ENCODE results near the gene SLC16A5.

The SLC16A5 gene

GRCh38 chr17:75088465-75089417, 987 bp downstream of the SLC16A5 start:
- no peak for TF ChIP-seq POLR2A (IDR thresholded peaks at IDR 0.05; ENCODE audit: low read depth, low read length)
- FAIRE-seq (peak; percentile 6), DNase-seq (ENCODE audit: insufficient read length, low spot score) (peak; percentile 97)

GRCh38 chr17:75090871-75091854, 3.4 kb downstream of the SLC16A5 start:
- no peak for TF ChIP-seq POLR2A (IDR thresholded peaks at IDR 0.05; ENCODE audit: low read depth, low read length)
- DNase-seq (ENCODE audit: insufficient read length, low spot score) (no peak), FAIRE-seq (no peak)

- DNase-seq (ENCODE audit: insufficient read length, low spot score) (no peak), FAIRE-seq (no peak)
- no peak for TF ChIP-seq POLR2A (IDR thresholded peaks at IDR 0.05; ENCODE audit: low read depth, low read length)
Observed at GRCh38 chr17:75091855-75092327, 4.1 kb downstream of the SLC16A5 start.

GRCh38 chr17:75093548-75094158, 5.9 kb downstream of the SLC16A5 start:
- FAIRE-seq, result no peak

GRCh38 chr17:75094871-75095399, 7.2 kb downstream of the SLC16A5 start:
- no peak for FAIRE-seq
- no peak for TF ChIP-seq POLR2A (IDR thresholded peaks at IDR 0.05; ENCODE audit: low read depth, low read length)
- DNase-seq (ENCODE audit: insufficient read length, low spot score), result no peak

More at GRCh38 chr17:75093548-75094158, 5.9 kb downstream of the SLC16A5 start:
- no peak for DNase-seq (ENCODE audit: insufficient read length, low spot score)
- TF ChIP-seq POLR2A (IDR thresholded peaks at IDR 0.05; ENCODE audit: low read depth, low read length), result no peak

GRCh38 chr17:75096082-75096625, 8.4 kb downstream of the SLC16A5 start:
- FAIRE-seq, result peak; percentile 52
- no peak for TF ChIP-seq POLR2A (IDR thresholded peaks at IDR 0.05; ENCODE audit: low read depth, low read length)
- DNase-seq (ENCODE audit: insufficient read length, low spot score), result peak; percentile 95

GRCh38 chr17:75097865-75098264, 10.1 kb downstream of the SLC16A5 start:
- TF ChIP-seq POLR2A (IDR thresholded peaks at IDR 0.05; ENCODE audit: low read depth, low read length), result no peak
- FAIRE-seq, result no peak
- DNase-seq (ENCODE audit: insufficient read length, low spot score), result no peak

GRCh38 chr17:75098861-75099260, 11.1 kb downstream of the SLC16A5 start:
- no peak for DNase-seq (ENCODE audit: insufficient read length, low spot score)
- TF ChIP-seq POLR2A (IDR thresholded peaks at IDR 0.05; ENCODE audit: low read depth, low read length), result no peak
- FAIRE-seq, result no peak

GRCh38 chr17:75099881-75100595, 12.3 kb downstream of the SLC16A5 start:
- no peak for DNase-seq (ENCODE audit: insufficient read length, low spot score)
- no peak for TF ChIP-seq POLR2A (IDR thresholded peaks at IDR 0.05; ENCODE audit: low read depth, low read length)
- no peak for FAIRE-seq

- DNase-seq (ENCODE audit: insufficient read length, low spot score) (no peak), FAIRE-seq (no peak)
- TF ChIP-seq POLR2A (IDR thresholded peaks at IDR 0.05; ENCODE audit: low read depth, low read length), result no peak
Observed at GRCh38 chr17:75102385-75102821, 14.6 kb downstream of the SLC16A5 start.

- no peak for DNase-seq (ENCODE audit: insufficient read length, low spot score)
- no peak for TF ChIP-seq POLR2A (IDR thresholded peaks at IDR 0.05; ENCODE audit: low read depth, low read length)
- FAIRE-seq, result no peak
Observed at GRCh38 chr17:75103601-75104554, 16.1 kb downstream of the SLC16A5 start.
